ENCODE data around the gene NOVA2. TPM values are rescaled to one million over a fixed set of nuclear protein-coding genes. Genes with fewer than 3 reads are reported as not detected.
A peak's percentile ranks its signal among the peaks of the same experiment; 100 is the strongest.

NOVA2 gene, protein sequence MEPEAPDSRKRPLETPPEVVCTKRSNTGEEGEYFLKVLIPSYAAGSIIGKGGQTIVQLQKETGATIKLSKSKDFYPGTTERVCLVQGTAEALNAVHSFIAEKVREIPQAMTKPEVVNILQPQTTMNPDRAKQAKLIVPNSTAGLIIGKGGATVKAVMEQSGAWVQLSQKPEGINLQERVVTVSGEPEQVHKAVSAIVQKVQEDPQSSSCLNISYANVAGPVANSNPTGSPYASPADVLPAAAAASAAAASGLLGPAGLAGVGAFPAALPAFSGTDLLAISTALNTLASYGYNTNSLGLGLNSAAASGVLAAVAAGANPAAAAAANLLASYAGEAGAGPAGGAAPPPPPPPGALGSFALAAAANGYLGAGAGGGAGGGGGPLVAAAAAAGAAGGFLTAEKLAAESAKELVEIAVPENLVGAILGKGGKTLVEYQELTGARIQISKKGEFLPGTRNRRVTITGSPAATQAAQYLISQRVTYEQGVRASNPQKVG
- 0.39 TPM in 1 of 2 replicates, not detected in the other for total RNA-seq

GRCh38 chr19:45973553-45974338 lies at the start of gene NOVA2:
TSS of gene NOVA2 (minus strand) at chr19:45973865. CDS start at chr19:45973351, 514 bp downstream.

GRCh38 chr19:46022431-46023310 lies 49.0 kb upstream of the NOVA2 start, which contains the start of gene PGLYRP1:
TSS of gene PGLYRP1 (minus strand) at chr19:46023053. CDS start at chr19:46023021, 32 bp downstream.

GRCh38 chr19:45994998-45995714 lies 21.5 kb upstream of the NOVA2 start, which contains the start of gene CCDC61:
TSS of gene CCDC61 (plus strand) at chr19:45995467. CDS start at chr19:46003019, 7,552 bp downstream.

GRCh38 chr19:45913874-45914830 lies 59.5 kb downstream of the NOVA2 start, which contains the start of gene NANOS2:
TSS of gene NANOS2 (minus strand) at chr19:45914778. CDS start at chr19:45914693, 85 bp downstream.

DNA sequence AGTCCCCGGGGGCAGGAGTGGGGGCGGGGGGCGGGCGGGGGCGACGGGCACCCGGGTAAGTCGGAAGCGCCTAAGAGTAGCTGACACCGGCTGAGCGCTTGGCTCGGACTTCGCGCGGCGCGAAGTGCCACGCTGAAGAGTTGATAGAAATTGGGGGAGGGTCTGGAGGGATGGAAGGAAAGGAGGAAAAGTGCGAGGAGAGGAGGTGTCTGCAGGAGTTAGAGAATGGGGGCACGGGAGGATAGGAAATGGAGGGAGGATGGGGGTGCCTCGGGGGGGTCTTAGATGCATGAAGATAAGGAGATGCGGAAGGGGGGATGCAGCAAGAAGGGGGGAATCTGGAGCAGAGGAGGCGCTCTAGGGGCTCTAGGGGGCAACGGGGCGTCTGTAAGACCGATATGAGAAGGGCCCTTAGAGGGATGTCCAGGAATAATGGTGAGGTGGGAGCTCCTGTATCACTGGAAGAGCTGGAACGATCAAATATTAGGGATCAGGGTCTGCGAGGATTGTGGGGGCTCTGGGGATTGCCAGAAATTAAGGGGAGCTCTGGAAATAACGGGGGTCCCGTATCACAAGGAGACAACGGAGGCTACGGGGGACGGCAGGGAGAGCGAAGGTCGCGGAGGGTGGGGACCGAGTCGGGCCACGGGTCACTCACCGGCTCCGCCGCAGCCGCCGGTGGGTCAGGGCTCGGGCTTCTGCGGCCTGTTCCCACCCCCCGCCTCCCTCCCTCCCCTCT lies 71.6 kb downstream of the NOVA2 start, which contains the start of gene MYPOP:
MYPOP (minus strand) TSS at position 702 of the 739 bp plus-strand sequence. CDS start 840 bp downstream, outside the sequence.

DNA sequence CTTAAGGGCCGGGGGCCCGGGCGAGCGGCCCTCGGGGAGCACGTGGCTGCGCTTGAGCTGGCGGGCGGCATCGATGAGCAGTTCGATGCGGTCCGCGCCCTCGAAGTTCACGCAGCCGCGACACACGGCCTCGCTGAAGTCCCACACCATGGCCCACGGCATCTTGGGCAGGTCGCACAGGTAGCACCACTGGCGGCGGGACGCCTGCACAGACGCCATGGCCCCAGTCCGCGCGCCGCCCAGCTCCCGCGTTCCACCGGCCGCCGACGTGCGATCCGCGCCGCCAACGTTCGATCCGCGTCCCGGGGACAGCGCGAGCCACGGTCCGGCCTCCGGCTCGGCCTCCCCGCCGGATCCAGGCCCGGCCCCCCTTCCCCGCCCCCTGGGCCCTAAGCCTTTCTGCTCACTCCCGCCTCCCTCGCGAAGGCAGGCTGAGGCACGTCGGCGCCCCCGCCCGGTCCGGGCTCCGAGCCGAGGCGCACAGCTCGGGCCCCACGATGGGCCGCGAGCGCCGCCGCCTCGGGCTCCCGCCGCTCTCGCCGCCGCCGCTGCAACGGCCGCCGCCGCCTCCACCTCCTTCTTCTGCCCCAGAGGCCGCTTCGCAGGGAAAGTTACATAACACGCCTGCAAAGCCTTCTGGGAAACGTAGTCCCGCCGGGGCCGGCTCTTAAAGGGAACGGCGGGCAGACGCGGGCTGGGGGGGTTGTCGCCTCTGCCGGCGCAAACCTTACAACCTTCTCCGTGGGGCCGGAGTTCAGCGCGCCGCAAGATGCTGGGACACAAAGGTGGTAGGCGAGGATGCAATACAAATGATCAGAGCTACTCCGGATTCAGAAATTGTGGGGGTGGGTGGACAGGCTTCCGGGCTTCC lies 87.9 kb downstream of the NOVA2 start, which contains the start of gene IRF2BP1:
IRF2BP1 (minus strand) TSS at position 586 of the 871 bp plus-strand sequence; CDS start at position 219, 367 bp downstream.

Small RNA genes within 50 kb of the gene (small RNA-seq; reads per million reads assigned to genes)
- gene MIR769: 1.7 reads per million, percentile 75 among the genes with 10 or more reads in this experiment

Other genes starting within 250 kb of the NOVA2 start
- gene FBXO46, start 243.0 kb downstream of the NOVA2 start, total RNA-seq: 7.7 and 14.7 TPM in 2 replicates
- not detected in 2 replicates for gene MEIOSIN, start 240.4 kb downstream of the NOVA2 start, total RNA-seq
- gene SIX5, start 204.6 kb downstream of the NOVA2 start, total RNA-seq: 6.6 and 7.8 TPM in 2 replicates
- 13.7 and 22.4 TPM in 2 replicates for gene DMPK, start 191.4 kb downstream of the NOVA2 start, total RNA-seq
- 36.0 and 51.0 TPM in 2 replicates for gene DMWD, start 181.0 kb downstream of the NOVA2 start, total RNA-seq
- under 0.01 and 0.39 TPM in 2 replicates for gene RSPH6A, start 158.6 kb downstream of the NOVA2 start, total RNA-seq
- 41.2 and 55.5 TPM in 2 replicates for gene SYMPK, start 110.7 kb downstream of the NOVA2 start, total RNA-seq
- gene FOXA3, start 109.5 kb downstream of the NOVA2 start, total RNA-seq: not detected in 2 replicates
- gene IRF2BP1, start 87.7 kb downstream of the NOVA2 start, total RNA-seq: 18.0 and 21.7 TPM in 2 replicates
- gene MYPOP, start 71.3 kb downstream of the NOVA2 start, total RNA-seq: 1.5 and 2.5 TPM in 2 replicates
- not detected in 2 replicates for gene NANOS2, start 59.1 kb downstream of the NOVA2 start, total RNA-seq
- gene CCDC61, start 21.6 kb upstream of the NOVA2 start, total RNA-seq: 7.4 and 7.7 TPM in 2 replicates
- not detected in 2 replicates for gene PGLYRP1, start 49.2 kb upstream of the NOVA2 start, total RNA-seq
- gene IGFL4, start 67.1 kb upstream of the NOVA2 start, total RNA-seq: not detected in 2 replicates
- not detected in 2 replicates for gene IGFL3, start 150.8 kb upstream of the NOVA2 start, total RNA-seq
- not detected in 2 replicates for gene IGFL2, start 174.4 kb upstream of the NOVA2 start, total RNA-seq

All from subcutaneous preadipocyte (primary cell).